Trophoblast cell (in vitro differentiated cells and primary cell): ENCODE measurements around the gene CILP.

Experiments
- DNase-seq, 2 donors: peaks; one replicate each; pipeline ENCODE4 v3.0.0-alpha.2; 2016
- H2AFZ ChIP-seq: 2 replicates; pipeline ENCODE4 v1.6.1; 2013; ENCODE audit warnings: low read length, moderate library complexity, mild to moderate bottlenecking; ENCODE audit not compliant: insufficient read depth, poor library complexity
- H2AK5ac ChIP-seq: 2 replicates; pipeline ENCODE4 v1.6.1; 2013; ENCODE audit warnings: mild to moderate bottlenecking, low read length
- H2BK120ac ChIP-seq: 2 replicates; pipeline ENCODE4 v1.6.1; 2013; ENCODE audit warnings: low read length, mild to moderate bottlenecking, moderate library complexity; ENCODE audit not compliant: insufficient read depth, poor library complexity
- H2BK12ac ChIP-seq: 2 replicates; pipeline ENCODE4 v1.6.1; 2013; ENCODE audit warnings: mild to moderate bottlenecking, low read length, moderate library complexity
- H2BK5ac ChIP-seq: 2 replicates; pipeline ENCODE4 v1.6.1; 2013; ENCODE audit warnings: low read length, low read depth, moderate library complexity, mild to moderate bottlenecking; ENCODE audit not compliant: poor library complexity
- H3K14ac ChIP-seq: 2 replicates; pipeline ENCODE4 v1.6.1; 2013; ENCODE audit warnings: mild to moderate bottlenecking, low read length
- H3K18ac ChIP-seq: 2 replicates; pipeline ENCODE4 v1.6.1; 2013; ENCODE audit warnings: mild to moderate bottlenecking, low read length
- H3K23ac ChIP-seq: 2 replicates; pipeline ENCODE4 v1.6.1; 2013; ENCODE audit warnings: low read length
- H3K27ac ChIP-seq: 2 replicates; pipeline ENCODE4 v1.5.1; 2013; ENCODE audit warnings: low read depth, mild to moderate bottlenecking, inconsistent platforms, low read length, moderate library complexity
- H3K27me3 ChIP-seq: 2 replicates; pipeline ENCODE4 v1.6.1; 2013; ENCODE audit warnings: inconsistent platforms, mild to moderate bottlenecking, low read length, moderate library complexity; ENCODE audit not compliant: insufficient read depth
- H3K36me3 ChIP-seq, 2 experiments: 1 replicate in 1 of 2; 2 replicates in 1 of 2; pipeline ENCODE4 v1.6.1; 2013; ENCODE audit warnings: low read length in 2 of 2, mild to moderate bottlenecking in 2 of 2, moderate library complexity in 1 of 2; ENCODE audit not compliant: insufficient read depth in 2 of 2, control insufficient read depth in 1 of 2
- H3K4ac ChIP-seq: 2 replicates; pipeline ENCODE4 v1.6.1; 2013; ENCODE audit warnings: low read depth, mild to moderate bottlenecking, low read length, moderate library complexity
- H3K4me1 ChIP-seq, 2 experiments: 1 replicate in 1 of 2; 2 replicates in 1 of 2; pipeline ENCODE4 v1.6.1; 2013; ENCODE audit warnings: low read length in 2 of 2, mild to moderate bottlenecking in 2 of 2, moderate library complexity in 1 of 2; ENCODE audit not compliant: insufficient read depth in 2 of 2, control insufficient read depth in 1 of 2
- H3K4me2 ChIP-seq: 2 replicates; pipeline ENCODE4 v1.6.1; 2013; ENCODE audit warnings: inconsistent platforms, mild to moderate bottlenecking, low read length, moderate library complexity
- H3K4me3 ChIP-seq: 2 replicates; pipeline ENCODE4 v1.5.1; 2013; ENCODE audit warnings: mild to moderate bottlenecking, low read depth, low read length, inconsistent platforms
- H3K79me1 ChIP-seq: one replicate; pipeline ENCODE4 v1.6.1; 2013; ENCODE audit warnings: low read length
- H3K79me2 ChIP-seq: 2 replicates; pipeline ENCODE4 v1.6.1; 2013; ENCODE audit warnings: low read length, mild to moderate bottlenecking; ENCODE audit not compliant: control insufficient read depth, insufficient read depth, poor library complexity
- H3K9ac ChIP-seq: 2 replicates; pipeline ENCODE4 v1.6.1; 2013; ENCODE audit warnings: mild to moderate bottlenecking, low read length
- H3K9me3 ChIP-seq: 2 replicates; pipeline ENCODE4 v1.6.1; 2013; ENCODE audit warnings: low read depth, mild to moderate bottlenecking, control low read depth, inconsistent platforms, low read length; ENCODE audit not compliant: insufficient read depth
- H4K12ac ChIP-seq: 2 replicates; pipeline ENCODE4 v1.6.1; 2013; ENCODE audit warnings: low read depth, mild to moderate bottlenecking, low read length, moderate library complexity
- H4K8ac ChIP-seq: 2 replicates; pipeline ENCODE4 v1.6.1; 2013; ENCODE audit warnings: low read depth, mild to moderate bottlenecking, low read length, moderate library complexity
- H4K91ac ChIP-seq: one replicate; pipeline ENCODE4 v1.6.1; 2013; ENCODE audit warnings: low read depth, mild to moderate bottlenecking, low read length, moderate library complexity
- WGBS: extraction: QIAGEN DNeasy Blood & Tissue Kit; methylation state at CpG from one replicate; pipeline ENCODE4 v1.1.7; 2013; ENCODE audit warnings: missing lambda C conversion rate; ENCODE audit not compliant: insufficient read length, insufficient coverage; ENCODE audit errors: extremely low coverage; 5-methylcytosine and 5-hydroxymethylcytosine counted together

The CILP gene

DNA sequence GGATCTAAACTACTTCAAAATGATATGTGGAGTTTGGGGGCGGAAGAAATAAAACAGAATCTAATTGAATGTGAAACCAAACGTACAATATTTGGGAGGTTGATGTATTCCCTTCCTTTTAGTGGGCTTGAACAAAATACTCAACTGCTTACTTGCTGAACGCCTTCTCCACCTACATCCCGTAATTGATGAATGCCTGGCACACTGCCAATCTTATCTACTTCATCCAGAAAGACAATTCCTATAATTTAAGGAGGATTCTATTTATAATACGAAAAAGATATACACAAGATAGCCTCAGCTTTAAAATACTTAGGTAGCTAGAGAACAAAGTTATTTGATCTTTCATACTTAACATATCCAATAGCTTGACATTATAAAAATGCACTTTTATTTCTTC lies 54.6 kb downstream of the CILP start:
- no peak overlapping the region for H3K4me2 ChIP-seq
- no peak overlapping the region for H3K23ac ChIP-seq
- H3K9me3 ChIP-seq, result no peaks in the 10 kb centered on the region
- no peaks in the 10 kb centered on the region for H3K79me1 ChIP-seq
- no peaks in the 10 kb centered on the region for H3K27me3 ChIP-seq
- H2BK120ac ChIP-seq, result no peak overlapping the region
- no peak for DNase-seq
- no peak overlapping the region for H2BK12ac ChIP-seq
- no peak overlapping the region for H2AFZ ChIP-seq
- H3K27ac ChIP-seq, result no peak overlapping the region
- H3K4ac ChIP-seq, result no peak overlapping the region
- H4K8ac ChIP-seq, result no peak overlapping the region
- no CpG with 5 or more reads among the region's 5 CpGs for WGBS
- H3K4me1 ChIP-seq, result no peaks in the 10 kb centered on the region
- H2BK5ac ChIP-seq, result no peak overlapping the region
- H4K91ac ChIP-seq, result no peak overlapping the region
- no peak overlapping the region for H3K4me3 ChIP-seq
- no peaks in the 10 kb centered on the region for H3K79me2 ChIP-seq
- H2AK5ac ChIP-seq, result no peak overlapping the region
- H3K9ac ChIP-seq, result no peak overlapping the region
- H3K36me3 ChIP-seq, result peaks cover 15 to 22% of the 10 kb centered on the region in 2 experiments
- no peak overlapping the region for H3K14ac ChIP-seq
- no peak overlapping the region for H3K18ac ChIP-seq
- H4K12ac ChIP-seq, result no peak overlapping the region

DNA sequence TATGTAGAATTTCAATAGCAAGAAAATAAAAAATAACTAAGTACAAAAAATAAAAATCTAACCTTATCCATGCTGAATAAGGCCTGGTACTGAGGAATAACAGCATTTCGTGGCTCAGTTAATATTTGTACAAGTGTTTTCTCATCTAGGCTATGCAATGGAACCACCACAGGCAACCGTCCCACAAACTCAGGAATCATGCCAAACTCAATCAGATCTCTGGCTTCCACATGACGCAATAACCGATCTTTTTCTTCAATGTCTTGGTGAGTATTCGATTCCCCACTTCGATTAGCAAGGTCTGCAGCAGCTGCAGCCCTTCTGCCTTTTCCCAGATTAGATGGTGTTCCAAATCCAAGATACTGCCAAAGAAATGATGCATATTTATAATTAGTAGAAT lies 56.6 kb downstream of the CILP start:
- no peak overlapping the region for H2AFZ ChIP-seq
- H2AK5ac ChIP-seq, result no peak overlapping the region
- DNase-seq, result no peak
- peaks cover 14 to 29% of the 10 kb centered on the region in 2 experiments for H3K36me3 ChIP-seq
- no peak overlapping the region for H4K8ac ChIP-seq
- no peak overlapping the region for H2BK12ac ChIP-seq
- H3K18ac ChIP-seq, result no peak overlapping the region
- H4K91ac ChIP-seq, result no peak overlapping the region
- H3K23ac ChIP-seq, result no peak overlapping the region
- no peak overlapping the region for H4K12ac ChIP-seq
- no peaks in the 10 kb centered on the region for H3K79me1 ChIP-seq
- no peak overlapping the region for H3K27ac ChIP-seq
- no peak overlapping the region for H3K14ac ChIP-seq
- no CpG with 5 or more reads among the region's 6 CpGs for WGBS
- no peaks in the 10 kb centered on the region for H3K79me2 ChIP-seq
- H3K4me1 ChIP-seq, result no peaks in the 10 kb centered on the region
- H3K9ac ChIP-seq, result no peak overlapping the region
- no peaks in the 10 kb centered on the region for H3K9me3 ChIP-seq
- no peak overlapping the region for H2BK120ac ChIP-seq
- H3K27me3 ChIP-seq, result no peaks in the 10 kb centered on the region
- H3K4me2 ChIP-seq, result no peak overlapping the region
- no peak overlapping the region for H2BK5ac ChIP-seq
- no peak overlapping the region for H3K4me3 ChIP-seq
- no peak overlapping the region for H3K4ac ChIP-seq

DNA sequence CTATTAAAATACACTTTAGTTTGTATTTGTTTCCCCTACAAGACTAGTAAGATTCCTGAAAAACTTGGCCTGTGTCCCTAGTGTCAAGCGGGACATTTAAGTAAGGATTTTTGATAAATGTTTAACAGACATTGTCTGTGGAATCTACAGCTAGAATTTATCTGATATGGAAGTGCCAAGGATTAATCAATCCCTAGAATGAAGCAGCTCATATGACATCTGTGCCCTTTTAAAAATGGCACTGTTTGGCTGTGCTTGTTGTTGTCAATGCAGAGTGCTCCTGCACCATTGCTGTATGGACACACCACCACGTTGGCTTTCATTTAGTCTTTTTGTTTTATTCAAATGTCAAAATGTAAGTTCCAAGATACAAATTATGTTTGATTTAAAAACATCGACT lies 63.4 kb downstream of the CILP start:
- Histone ChIP-seq H3K4ac (no peak overlapping the region), H3K79me2 (no peaks in the 10 kb centered on the region), H3K9ac (no peak overlapping the region), H3K23ac (no peak overlapping the region), H2AK5ac (no peak overlapping the region), H3K9me3 (no peaks in the 10 kb centered on the region), H3K27ac (no peak overlapping the region), H2BK5ac (no peak overlapping the region), H2BK12ac (no peak overlapping the region), H4K12ac (no peak overlapping the region), H3K4me1 (no peaks in the 10 kb centered on the region), H2BK120ac (no peak overlapping the region), H3K4me3 (no peak overlapping the region), H3K4me2 (no peak overlapping the region), H2AFZ (no peak overlapping the region), H3K79me1 (no peaks in the 10 kb centered on the region), H3K27me3 (no peaks in the 10 kb centered on the region), H4K8ac (no peak overlapping the region), H3K18ac (no peak overlapping the region), H3K36me3 (peaks cover 9 to 10% of the 10 kb centered on the region in 2 experiments), H3K14ac (no peak overlapping the region), H4K91ac (no peak overlapping the region)
- no peak for DNase-seq
- no CpG with 5 or more reads among the region's 3 CpGs for WGBS

DNA sequence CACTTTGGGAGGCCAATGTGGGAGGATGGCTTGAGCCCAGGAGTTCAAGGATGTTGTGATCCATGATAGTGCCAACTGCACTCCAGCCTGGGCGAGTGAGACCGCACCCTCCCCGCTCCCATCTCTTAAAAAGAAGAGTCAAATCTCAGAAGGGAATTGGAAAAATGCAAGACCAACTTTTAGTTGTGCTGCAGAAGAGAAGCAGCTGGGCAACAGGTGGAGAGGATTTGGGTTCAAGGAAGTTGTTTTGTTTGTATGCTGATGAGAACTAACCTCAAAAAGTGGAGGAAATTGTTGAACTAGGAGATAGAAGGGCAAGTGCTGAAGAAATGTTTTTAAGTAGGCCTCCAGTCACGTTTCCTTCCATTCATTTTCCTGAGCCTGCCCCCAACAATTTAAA lies 64.8 kb downstream of the CILP start:
- Histone ChIP-seq H3K79me2 (no peaks in the 10 kb centered on the region), H2BK5ac (no peak overlapping the region), H3K14ac (no peak overlapping the region), H2BK12ac (no peak overlapping the region), H3K4me3 (no peak overlapping the region), H3K9ac (no peak overlapping the region), H3K79me1 (no peaks in the 10 kb centered on the region), H2AK5ac (no peak overlapping the region), H3K27ac (no peak overlapping the region), H2AFZ (no peak overlapping the region), H3K18ac (no peak overlapping the region), H3K9me3 (no peaks in the 10 kb centered on the region), H3K4me2 (no peak overlapping the region), H3K27me3 (no peaks in the 10 kb centered on the region), H4K12ac (no peak overlapping the region), H3K23ac (no peak overlapping the region), H3K36me3 (peaks cover 5 to 7% of the 10 kb centered on the region in 2 experiments), H4K91ac (no peak overlapping the region), H3K4me1 (no peaks in the 10 kb centered on the region), H3K4ac (no peak overlapping the region), H4K8ac (no peak overlapping the region), H2BK120ac (no peak overlapping the region)
- no CpG with 5 or more reads among the region's 4 CpGs for WGBS
- DNase-seq, result no peak
